ENCODE results near the gene THADA. TPM values are rescaled to one million over a fixed set of nuclear protein-coding genes. Genes with fewer than 3 reads are reported as not detected.
"Not testable (repeated sequence)": the region's sequence is repeated elsewhere in the genome, so short reads cannot be mapped to it uniquely, and the experiment has no call there.

THADA gene
- total RNA-seq, 4 donors from 2014 or later: 49.9 to 90.2 (median 65.2) TPM

- TF ChIP-seq, protein P1, sequence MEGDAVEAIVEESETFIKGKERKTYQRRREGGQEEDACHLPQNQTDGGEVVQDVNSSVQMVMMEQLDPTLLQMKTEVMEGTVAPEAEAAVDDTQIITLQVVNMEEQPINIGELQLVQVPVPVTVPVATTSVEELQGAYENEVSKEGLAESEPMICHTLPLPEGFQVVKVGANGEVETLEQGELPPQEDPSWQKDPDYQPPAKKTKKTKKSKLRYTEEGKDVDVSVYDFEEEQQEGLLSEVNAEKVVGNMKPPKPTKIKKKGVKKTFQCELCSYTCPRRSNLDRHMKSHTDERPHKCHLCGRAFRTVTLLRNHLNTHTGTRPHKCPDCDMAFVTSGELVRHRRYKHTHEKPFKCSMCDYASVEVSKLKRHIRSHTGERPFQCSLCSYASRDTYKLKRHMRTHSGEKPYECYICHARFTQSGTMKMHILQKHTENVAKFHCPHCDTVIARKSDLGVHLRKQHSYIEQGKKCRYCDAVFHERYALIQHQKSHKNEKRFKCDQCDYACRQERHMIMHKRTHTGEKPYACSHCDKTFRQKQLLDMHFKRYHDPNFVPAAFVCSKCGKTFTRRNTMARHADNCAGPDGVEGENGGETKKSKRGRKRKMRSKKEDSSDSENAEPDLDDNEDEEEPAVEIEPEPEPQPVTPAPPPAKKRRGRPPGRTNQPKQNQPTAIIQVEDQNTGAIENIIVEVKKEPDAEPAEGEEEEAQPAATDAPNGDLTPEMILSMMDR (IDR thresholded peaks at IDR 0.05): no peak
- TF ChIP-seq POLR2A (IDR thresholded peaks at IDR 0.05): no peak
- 14 to 23% methylated on average over 5 to 10 of the region's 10 CpGs for WGBS, 2 donors
- H3K4me3 ChIP-seq (replicated peaks in 1 of 3): peak overlapping the region in 1 of 3 donors; percentile 82
- H3K9me3 ChIP-seq: no peaks in the 10 kb centered on the region
- intact Hi-C loops (cut with DNase I): no loop called here
- no peak for DNase-seq
- H3K27me3 ChIP-seq: no peaks in the 10 kb centered on the region
- H3K27ac ChIP-seq: no peak overlapping the region
- no peaks in the 10 kb centered on the region for H3K36me3 ChIP-seq
- peaks cover 0 to 19% of the 10 kb centered on the region in 2 donors for H3K4me1 ChIP-seq
Measured at GRCh38 chr2:43636621-43637020, 40.8 kb upstream of the THADA start.

DNA sequence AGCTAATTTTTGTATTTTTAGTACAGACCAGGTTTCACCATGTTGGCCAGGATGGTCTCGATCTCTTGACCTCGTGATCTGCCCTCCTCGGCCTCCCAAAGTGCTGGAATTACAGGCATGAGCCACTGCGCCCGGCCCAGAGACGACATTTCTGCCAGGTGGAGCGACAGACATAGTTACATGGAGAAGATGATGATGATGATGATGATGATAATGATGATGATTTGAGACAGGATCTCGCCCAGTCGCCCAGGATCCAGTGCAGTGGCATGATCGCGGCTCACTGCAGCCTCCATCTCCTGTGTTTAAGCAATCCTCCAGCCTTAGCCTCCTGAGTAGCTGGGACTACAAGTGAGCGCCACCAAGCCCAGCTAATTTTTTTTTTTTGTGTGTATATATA lies 40.3 kb upstream of the THADA start:
- intact Hi-C loops (cut with DNase I); DNase-seq; H3K27ac ChIP-seq: not testable (repeated sequence)

DNA sequence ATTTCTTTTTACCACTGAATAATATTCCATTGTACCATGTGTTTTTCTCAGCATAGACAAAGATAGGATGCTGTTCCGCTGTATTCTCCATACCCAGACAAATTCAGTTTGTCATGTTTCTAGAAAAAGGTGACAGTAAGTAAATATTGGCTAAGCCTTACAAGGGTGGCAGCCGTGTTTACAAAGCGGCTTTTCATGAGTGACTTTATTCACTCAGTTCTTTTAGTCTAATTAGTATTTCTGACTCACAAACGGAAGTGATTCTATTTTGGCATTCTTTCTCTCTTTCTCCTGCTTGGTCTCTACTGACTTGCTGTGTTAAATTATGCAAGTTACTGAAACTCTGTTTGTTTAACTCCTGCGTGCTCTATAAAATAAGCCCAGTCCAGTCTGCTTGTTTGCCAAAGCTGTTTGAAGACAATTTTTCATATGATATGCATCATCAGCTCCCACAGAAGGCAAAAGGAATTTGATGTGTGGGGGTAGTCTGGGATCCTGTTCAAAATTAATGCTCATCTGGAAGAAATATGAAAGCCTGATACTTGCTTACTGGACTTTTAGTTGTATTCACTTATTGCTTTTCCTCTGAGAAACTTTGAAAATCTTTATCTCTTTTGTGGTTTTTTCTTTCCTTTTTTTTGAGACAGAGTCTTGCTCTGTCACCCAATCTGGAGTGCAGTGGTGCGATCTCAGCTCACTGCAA lies 38.9 kb upstream of the THADA start:
- intact Hi-C loops (cut with DNase I): no loop called here
- Histone ChIP-seq H3K4me1 (peaks cover 0 to 19% of the 10 kb centered on the region in 2 donors), H3K27me3 (no peaks in the 10 kb centered on the region), H3K36me3 (no peaks in the 10 kb centered on the region), H3K27ac (peak overlapping the region; percentile 9 to 55 (median 50)), H3K9me3 (no peaks in the 10 kb centered on the region), H3K4me3 (replicated peaks in 1 of 3) (no peak overlapping the region)
- no peak for TF ChIP-seq POLR2A (IDR thresholded peaks at IDR 0.05)
- TF ChIP-seq, protein P1 (IDR thresholded peaks at IDR 0.05): no peak
- peak in 1 of 2 donors; percentile 29 for DNase-seq
- 42 to 46% methylated on average over 6 of the region's 6 CpGs for WGBS, 2 donors

More for the DNA sequence above, 40.3 kb upstream of the THADA start:
- not testable (repeated sequence) for H3K4me3 ChIP-seq (replicated peaks in 1 of 3); H3K36me3 ChIP-seq; H3K27me3 ChIP-seq; H3K9me3 ChIP-seq
- H3K4me1 ChIP-seq: peaks cover 0 to 19% of the 10 kb centered on the region in 2 donors
- WGBS, 2 donors: 95 to 97% methylated on average over 11 to 12 of the region's 12 CpGs

DNA sequence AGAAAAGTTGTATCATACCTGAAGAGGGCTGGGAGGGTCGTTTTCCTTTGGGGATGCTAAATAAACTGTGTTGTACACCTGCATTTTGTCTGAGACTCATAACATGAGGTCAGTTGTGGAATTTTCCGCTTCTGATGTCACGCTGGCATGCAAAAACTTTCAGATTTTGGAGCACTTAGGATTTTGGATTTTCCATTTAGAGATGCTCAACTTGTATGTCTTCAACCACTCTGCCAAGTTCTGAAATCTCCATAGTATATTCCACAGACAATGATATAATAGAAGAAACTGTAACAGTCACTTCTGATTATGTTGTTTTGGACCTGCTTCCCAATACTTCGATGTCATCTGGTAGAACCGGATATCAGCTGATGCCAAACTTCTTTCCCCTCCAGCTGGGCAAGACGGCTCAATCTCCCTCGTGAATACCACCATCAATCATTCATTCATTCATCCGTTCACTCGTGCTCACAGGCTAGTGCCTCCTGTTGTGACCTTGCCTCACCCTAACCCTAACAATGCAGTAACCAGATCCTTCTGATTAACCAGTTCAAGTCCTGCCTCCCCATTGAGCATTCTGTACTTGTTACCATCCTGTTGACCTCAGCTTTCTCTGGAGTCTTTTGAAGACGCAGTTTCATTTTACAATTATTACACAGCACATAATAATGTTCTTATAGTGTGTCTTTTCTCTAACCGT lies 35.9 kb upstream of the THADA start:
- H3K27me3 ChIP-seq: no peaks in the 10 kb centered on the region
- no peak overlapping the region for H3K27ac ChIP-seq
- no peaks in the 10 kb centered on the region for H3K9me3 ChIP-seq
- WGBS, 2 donors: 66 to 72% methylated on average over 11 of the region's 11 CpGs
- DNase-seq: no peak
- no peak for TF ChIP-seq POLR2A (IDR thresholded peaks at IDR 0.05)
- no peak overlapping the region for H3K4me3 ChIP-seq (replicated peaks in 1 of 3)
- H3K36me3 ChIP-seq: no peaks in the 10 kb centered on the region
- intact Hi-C loops (cut with DNase I): no loop called here
- H3K4me1 ChIP-seq: peaks cover 0 to 19% of the 10 kb centered on the region in 2 donors

- no peak overlapping the region for H3K27ac ChIP-seq
- no peaks in the 10 kb centered on the region for H3K27me3 ChIP-seq
- intact Hi-C loops (cut with DNase I): no loop called here
- H3K36me3 ChIP-seq: no peaks in the 10 kb centered on the region
- DNase-seq: peak in 1 of 2 donors; percentile 13
- no peaks in the 10 kb centered on the region for H3K4me1 ChIP-seq
- H3K4me3 ChIP-seq (replicated peaks in 1 of 3): no peak overlapping the region
- no peaks in the 10 kb centered on the region for H3K9me3 ChIP-seq
- no peak for TF ChIP-seq POLR2A (IDR thresholded peaks at IDR 0.05)
- TF ChIP-seq, protein P1 (IDR thresholded peaks at IDR 0.05): no peak
- WGBS, 2 donors: 44 to 54% methylated on average over 5 to 6 of the region's 6 CpGs
Measured at GRCh38 chr2:43622931-43623451, 27.2 kb upstream of the THADA start.

DNA sequence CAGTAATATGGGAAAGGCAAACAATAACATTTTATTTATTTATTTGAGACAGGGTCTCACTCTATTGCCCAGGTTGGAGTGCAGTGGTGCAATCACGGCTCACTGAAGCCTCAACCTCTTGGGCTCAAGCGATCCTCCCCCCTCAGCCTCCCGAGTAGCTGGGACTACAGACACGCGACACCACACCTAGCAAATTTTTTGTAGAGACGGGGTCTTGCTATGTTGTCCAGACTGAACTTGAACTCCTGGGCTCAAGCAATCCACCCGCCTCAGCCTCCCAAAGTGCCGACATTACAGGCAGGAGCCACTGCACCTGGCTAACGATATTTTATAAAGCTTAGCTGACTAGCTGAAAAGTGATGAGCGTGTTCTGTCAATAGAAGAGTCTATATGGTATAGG lies 23.7 kb upstream of the THADA start:
- H3K27me3 ChIP-seq: no peaks in the 10 kb centered on the region
- 95 to 96% methylated on average over 10 of the region's 10 CpGs for WGBS, 2 donors
- intact Hi-C loops (cut with DNase I): no loop called here
- H3K27ac ChIP-seq: no peak overlapping the region
- H3K4me1 ChIP-seq: no peaks in the 10 kb centered on the region
- H3K36me3 ChIP-seq: no peaks in the 10 kb centered on the region
- no peak for DNase-seq
- no peak for TF ChIP-seq POLR2A (IDR thresholded peaks at IDR 0.05)
- TF ChIP-seq, protein P1 (IDR thresholded peaks at IDR 0.05): no peak
- H3K4me3 ChIP-seq (replicated peaks in 1 of 3): no peak overlapping the region
- no peaks in the 10 kb centered on the region for H3K9me3 ChIP-seq

Data from thyroid gland (tissue), 4 donors.